Stimulated activated CD4-positive, alpha-beta T cell treated with anti-CD3 and anti-CD28 coated beads, Interleukin-15, amount 100 ng/mL, for 1 hour (primary cell): ENCODE results near the gene MRPL28.

Source experiments
- DNase-seq, 2 donors: peaks; one replicate each; pipeline ENCODE4 v3.0.0-alpha.2; 2020; ENCODE audit warnings: low read depth in 1 of 2, low spot score in 1 of 2

Gene MRPL28

GRCh38 chr16:317583-317982 is 52.8 kb downstream of the MRPL28 start:
- no peak for DNase-seq
